MM.1S (cell line): ENCODE results near the gene PLAAT2.

ENCODE experiments used
- CTCF ChIP-seq: fragments of 300-600 bp; sonication (generic); IDR thresholded peaks from 2 replicates; pipeline ENCODE4 v1.5.1; 2016; ENCODE audit warnings: antibody characterized with exemption, low read length, mixed read lengths
- EZH2 ChIP-seq: fragments of 300-600 bp; sonication (generic); optimal IDR thresholded peaks from 2 replicates; pipeline ENCODE3; 2017; ENCODE audit warnings: low read depth, mild to moderate bottlenecking, antibody characterized with exemption, low read length, mixed read lengths
- EZH2phosphoT487 ChIP-seq: fragments of 300-600 bp; sonication (generic); IDR thresholded peaks from 2 replicates; pipeline ENCODE4 v1.6.1; 2018; ENCODE audit warnings: antibody characterized with exemption, low read length

- TF ChIP-seq CTCF = no peak
- no peak for TF ChIP-seq EZH2
- TF ChIP-seq EZH2phosphoT487 = no peak
These were observed 59.1 kb downstream of the PLAAT2 start for GRCh38 chr11:63504054-63504453.
